CD4-positive, alpha-beta T cell (primary cell): ENCODE results near the gene APP. TPM values are rescaled to one million over a fixed set of nuclear protein-coding genes. Genes with fewer than 3 reads are reported as not detected.

Experiments
- ATAC-seq: fragments of 200-7000 bp; cut with Tn5 transposase; one replicate; pipeline ENCODE4 v1.10.0; 2022; ENCODE audit warnings: mild to moderate bottlenecking; ENCODE audit not compliant: poor library complexity
- CTCF ChIA-PET: fragments of 350-600 bp; sonication (Branson Sonifier 250); formaldehyde crosslinking; loops from one replicate; lab custom pipeline; 2021; ENCODE audit warnings: antibody characterized with exemption, inconsistent platforms; lab: Charles Lee
- POLR2A ChIA-PET: fragments of 350-600 bp; sonication (Branson Sonifier 250); formaldehyde crosslinking; loops from one replicate; lab custom pipeline; 2021; ENCODE audit warnings: antibody characterized with exemption, inconsistent platforms; lab: Charles Lee
- DNase-seq, 14 experiments: peaks; one replicate each; pipeline ENCODE4 v3.0.0-alpha.2; 2013 to 2020; ENCODE audit warnings: mixed read lengths in 2 of 14
- H3K27ac ChIP-seq, 2 donors: one replicate each; pipeline versions ENCODE4 v1.5.1 to v1.7.0; 2013; ENCODE audit warnings: low read length in 2 of 2, low read depth in 1 of 2, mild to moderate bottlenecking in 1 of 2
- H3K27me3 ChIP-seq, 2 experiments: 1 replicate in 1 of 2; 2 replicates in 1 of 2; pipeline versions ENCODE4 v1.6.1 to v1.7.0; 2013; ENCODE audit warnings: low read length in 2 of 2, control low read depth in 1 of 2, mild to moderate bottlenecking in 1 of 2, moderate library complexity in 1 of 2; ENCODE audit not compliant: insufficient read depth in 2 of 2, control insufficient read depth in 1 of 2
- H3K36me3 ChIP-seq: one replicate; pipeline ENCODE4 v1.6.1; 2013; ENCODE audit warnings: low read length, control low read depth; ENCODE audit not compliant: insufficient read depth
- H3K4me1 ChIP-seq: one replicate; pipeline ENCODE4 v1.6.1; 2013; ENCODE audit warnings: low read length, control low read depth; ENCODE audit not compliant: insufficient read depth
- H3K4me3 ChIP-seq: one replicate; pipeline ENCODE4 v1.5.1; 2013; ENCODE audit warnings: mild to moderate bottlenecking, low read length, moderate library complexity
- H3K9me3 ChIP-seq, 2 experiments: 1 replicate in 1 of 2; 2 replicates in 1 of 2; pipeline versions ENCODE4 v1.6.1 to v1.7.0; 2013; ENCODE audit warnings: low read length in 2 of 2, mild to moderate bottlenecking in 2 of 2, control low read depth in 1 of 2, moderate library complexity in 1 of 2; ENCODE audit not compliant: control insufficient read depth in 1 of 2, insufficient read depth in 1 of 2
- H3K27ac Mint-ChIP-seq: one replicate; pipeline ENCODE4 v1.8.0; 2020; ENCODE audit warnings: mixed read lengths
- H3K27me3 Mint-ChIP-seq: one replicate; pipeline ENCODE4 v1.8.0; 2021; ENCODE audit warnings: mixed read lengths
- H3K36me3 Mint-ChIP-seq: one replicate; pipeline ENCODE4 v1.8.0; 2021; ENCODE audit warnings: low read depth, mixed read lengths
- H3K4me1 Mint-ChIP-seq: one replicate; pipeline ENCODE4 v1.8.0; 2021; ENCODE audit warnings: low read depth, mixed read lengths
- H3K4me3 Mint-ChIP-seq: one replicate; pipeline ENCODE4 v1.8.0; 2020; ENCODE audit warnings: mild to moderate bottlenecking, mixed read lengths
- H3K9me3 Mint-ChIP-seq: one replicate; pipeline ENCODE4 v1.8.0; 2020; ENCODE audit warnings: mixed read lengths
- intact Hi-C, 2 experiments: fragments of 100-400 bp; cut with DNase I in 1 of 2; cut with micrococcal nuclease in 1 of 2; formaldehyde crosslinking; loops; one replicate each; pipeline versions ENCODE4 v1.15.1 to v1.9.0; 2023 to 2025; cut with DNase I, micrococcal nuclease
- total RNA-seq, 174 experiments: library from RNA in 2 of 174; stranded (reverse) in 2 of 174; gene quantifications; one replicate each; pipeline ENCODE4 v1.2.3 and lab custom pipeline; 2021 to 2026
- TF ChIP-seq, protein P1 (sequence below): fragments of 200-600 bp; IDR thresholded peaks from one replicate; pipeline ENCODE4 v1.8.0; 2022; ENCODE audit warnings: antibody characterized with exemption, mild to moderate bottlenecking

The APP gene
- total RNA-seq, 2 experiments from 2014 or later, result 43.6 to 44.4 TPM

DNA sequence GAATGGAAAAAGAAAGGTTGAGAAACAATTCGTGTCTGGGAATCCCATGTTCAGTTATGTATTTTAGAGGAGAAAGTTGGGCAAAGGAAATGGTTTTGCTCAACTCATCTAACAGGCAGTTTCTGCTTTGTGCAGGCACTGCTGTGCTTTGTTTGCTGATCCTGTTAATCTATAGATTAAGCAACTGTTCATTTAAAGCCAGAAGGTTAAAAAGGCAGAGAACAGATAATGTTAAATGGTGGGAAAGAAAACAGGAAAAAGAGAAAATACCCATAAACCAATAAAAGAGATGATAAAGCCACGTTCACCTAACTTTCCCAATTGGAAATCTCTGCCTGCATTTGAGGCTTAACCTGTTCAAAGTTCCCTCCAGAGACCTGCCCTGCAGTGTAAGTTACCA lies 70.0 kb downstream of the APP start:
- Histone ChIP-seq H3K4me1 (no peaks in the 10 kb centered on the region), H3K27me3 (no peaks in the 10 kb centered on the region), H3K27ac (no peak overlapping the region), H3K9me3 (no peaks in the 10 kb centered on the region), H3K36me3 (no peaks in the 10 kb centered on the region), H3K4me3 (no peak overlapping the region)
- Mint-ChIP-seq H3K4me1 (no peaks in the 10 kb centered on the region), H3K4me3 (no peak overlapping the region), H3K9me3 (no peaks in the 10 kb centered on the region), H3K27me3 (no peaks in the 10 kb centered on the region), H3K27ac (no peak overlapping the region), H3K36me3 (peaks cover 28% of the 10 kb centered on the region)
- no peak for ATAC-seq
- ChIA-PET CTCF (no interaction called here), POLR2A (no interaction called here)
- intact Hi-C loops, result no loop called here
- DNase-seq, result no peak
- TF ChIP-seq, protein P1, sequence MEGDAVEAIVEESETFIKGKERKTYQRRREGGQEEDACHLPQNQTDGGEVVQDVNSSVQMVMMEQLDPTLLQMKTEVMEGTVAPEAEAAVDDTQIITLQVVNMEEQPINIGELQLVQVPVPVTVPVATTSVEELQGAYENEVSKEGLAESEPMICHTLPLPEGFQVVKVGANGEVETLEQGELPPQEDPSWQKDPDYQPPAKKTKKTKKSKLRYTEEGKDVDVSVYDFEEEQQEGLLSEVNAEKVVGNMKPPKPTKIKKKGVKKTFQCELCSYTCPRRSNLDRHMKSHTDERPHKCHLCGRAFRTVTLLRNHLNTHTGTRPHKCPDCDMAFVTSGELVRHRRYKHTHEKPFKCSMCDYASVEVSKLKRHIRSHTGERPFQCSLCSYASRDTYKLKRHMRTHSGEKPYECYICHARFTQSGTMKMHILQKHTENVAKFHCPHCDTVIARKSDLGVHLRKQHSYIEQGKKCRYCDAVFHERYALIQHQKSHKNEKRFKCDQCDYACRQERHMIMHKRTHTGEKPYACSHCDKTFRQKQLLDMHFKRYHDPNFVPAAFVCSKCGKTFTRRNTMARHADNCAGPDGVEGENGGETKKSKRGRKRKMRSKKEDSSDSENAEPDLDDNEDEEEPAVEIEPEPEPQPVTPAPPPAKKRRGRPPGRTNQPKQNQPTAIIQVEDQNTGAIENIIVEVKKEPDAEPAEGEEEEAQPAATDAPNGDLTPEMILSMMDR, result no peak

DNA sequence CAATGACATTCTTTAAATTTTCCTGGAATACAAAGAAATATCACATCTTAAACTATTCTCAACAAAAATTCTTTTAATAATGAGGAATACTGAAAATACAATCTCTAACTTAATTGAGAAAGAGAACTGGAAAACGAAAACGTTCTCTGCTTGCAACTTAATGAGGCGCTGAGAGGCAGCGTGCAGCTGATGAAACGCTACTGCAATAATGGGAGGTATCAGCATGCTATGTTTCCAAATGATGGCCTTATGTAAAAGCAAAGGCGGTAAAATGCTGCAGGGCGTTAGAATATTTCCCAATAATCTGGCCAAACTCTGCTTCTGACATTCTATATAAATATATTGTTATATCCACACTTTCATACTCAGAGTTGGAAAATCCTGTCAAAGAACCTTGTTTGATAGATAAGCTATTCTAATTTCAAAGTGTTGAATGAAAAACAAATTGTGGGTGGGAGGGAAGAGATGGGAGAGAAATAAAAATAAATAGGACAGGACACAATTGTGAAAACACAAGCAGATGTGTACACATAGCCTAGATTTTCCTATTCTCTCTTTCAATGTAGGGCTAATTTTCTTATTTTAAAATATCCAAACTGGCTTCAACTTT lies 70.9 kb downstream of the APP start:
- H3K27me3 ChIP-seq, result no peaks in the 10 kb centered on the region
- intact Hi-C loops, result no loop called here
- no peaks in the 10 kb centered on the region for H3K36me3 ChIP-seq
- TF ChIP-seq, protein P1, result no peak
- Mint-ChIP-seq H3K27ac (no peak overlapping the region), H3K4me1 (no peaks in the 10 kb centered on the region), H3K9me3 (no peaks in the 10 kb centered on the region), H3K27me3 (no peaks in the 10 kb centered on the region), H3K36me3 (peaks cover 21% of the 10 kb centered on the region), H3K4me3 (no peak overlapping the region)
- no peak for DNase-seq
- no peaks in the 10 kb centered on the region for H3K4me1 ChIP-seq
- no peaks in the 10 kb centered on the region for H3K9me3 ChIP-seq
- POLR2A ChIA-PET, result no interaction called here
- CTCF ChIA-PET, result no interaction called here
- no peak overlapping the region for H3K27ac ChIP-seq
- H3K4me3 ChIP-seq, result no peak overlapping the region
- ATAC-seq, result no peak

DNA sequence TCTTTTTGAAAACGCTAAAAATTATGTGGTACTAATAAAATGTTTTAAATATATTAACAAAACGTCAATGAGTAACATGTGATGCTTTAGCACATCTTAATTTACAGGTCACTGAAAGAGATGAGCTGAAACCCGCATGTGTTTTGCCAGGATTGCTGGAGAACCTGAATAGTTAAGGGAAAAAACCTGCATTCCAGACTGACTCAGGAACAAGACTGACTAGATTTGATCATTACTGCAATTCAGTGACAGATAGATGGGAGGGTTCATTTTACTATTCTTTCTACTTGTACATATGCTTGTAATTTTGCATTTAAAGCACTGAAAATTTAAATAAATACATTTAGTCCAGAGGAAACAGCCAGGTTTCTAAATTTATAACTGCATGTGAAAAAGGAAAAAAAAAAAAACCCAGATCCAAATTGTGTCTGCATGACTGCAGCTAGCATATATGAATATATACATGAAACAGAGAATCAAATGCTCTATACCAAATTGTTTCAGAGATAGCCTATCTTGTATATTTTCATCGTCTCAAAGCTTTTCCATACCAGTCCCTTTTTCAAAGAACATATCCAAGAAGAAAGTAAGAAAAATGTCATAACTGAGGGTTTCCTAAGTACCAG lies 71.7 kb downstream of the APP start:
- no peak overlapping the region for H3K4me3 ChIP-seq
- H3K36me3 ChIP-seq, result no peaks in the 10 kb centered on the region
- no peak overlapping the region for H3K27ac ChIP-seq
- H3K27me3 ChIP-seq, result no peaks in the 10 kb centered on the region
- POLR2A ChIA-PET, result no interaction called here
- CTCF ChIA-PET, result no interaction called here
- no peaks in the 10 kb centered on the region for H3K4me1 ChIP-seq
- H3K4me3 Mint-ChIP-seq, result no peak overlapping the region
- H3K27ac Mint-ChIP-seq, result no peak overlapping the region
- TF ChIP-seq, protein P1, result no peak
- intact Hi-C loops, result no loop called here
- no peaks in the 10 kb centered on the region for H3K4me1 Mint-ChIP-seq
- ATAC-seq, result no peak
- H3K27me3 Mint-ChIP-seq, result no peaks in the 10 kb centered on the region
- H3K9me3 Mint-ChIP-seq, result no peaks in the 10 kb centered on the region
- no peaks in the 10 kb centered on the region for H3K9me3 ChIP-seq
- peaks cover 12% of the 10 kb centered on the region for H3K36me3 Mint-ChIP-seq
- no peak for DNase-seq
